SH-SY5Y (cell line): ENCODE measurements around the gene CAPN5.

ENCODE experiments used
- GATA2 ChIP-seq: IDR thresholded peaks from 2 replicates; pipeline ENCODE4 v1.6.1; 2011; ENCODE audit warnings: mild to moderate bottlenecking, low read depth, low read length
- GATA3 ChIP-seq: IDR thresholded peaks from 2 replicates; pipeline ENCODE4 v1.6.1; 2011; ENCODE audit warnings: low read depth, mild to moderate bottlenecking, low read length, moderate library complexity

DNA sequence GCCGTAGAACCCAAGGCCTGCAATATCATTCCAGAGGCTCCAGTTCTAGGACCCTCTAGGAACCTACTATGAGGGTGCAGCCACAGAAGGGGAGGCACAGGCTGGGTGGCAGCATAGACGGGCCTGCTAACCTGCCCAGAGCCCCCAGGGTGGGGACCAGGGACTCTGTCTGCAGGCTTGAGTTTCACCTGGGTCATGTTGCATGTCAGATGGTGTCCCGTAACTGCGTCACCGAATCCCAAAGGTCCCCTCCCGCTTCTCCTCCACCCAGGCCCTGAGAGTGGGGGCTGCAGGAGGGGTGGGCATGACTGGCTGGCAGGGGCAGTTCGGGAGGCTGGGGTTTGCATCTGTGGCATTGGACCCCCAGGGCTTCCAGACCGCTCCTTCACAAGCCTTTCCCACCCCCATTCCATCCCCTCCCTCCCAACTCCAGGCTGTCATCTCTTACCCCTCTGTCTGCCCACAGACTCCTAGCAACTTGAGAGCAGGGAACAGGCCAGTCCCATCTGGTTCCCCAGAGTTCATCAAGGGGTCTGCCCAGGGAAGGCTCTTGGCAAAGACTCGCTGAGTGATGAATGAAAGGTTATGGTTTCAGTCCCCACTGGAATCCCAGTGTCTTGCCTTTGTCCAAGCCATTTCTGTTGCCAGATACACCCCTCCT, 77.6 kb downstream of the CAPN5 start:
- TF ChIP-seq GATA3 (no peak), GATA2 (no peak)
